Pancreas (tissue), 10 donors: Measurements from ENCODE around the gene MTREX. TPM values are rescaled to one million over a fixed set of nuclear protein-coding genes. Genes with fewer than 3 reads are reported as not detected.

Source experiments
- ATAC-seq, 4 donors: fragments of 200-7000 bp; cut with Tn5 transposase; one replicate each; pipeline versions ENCODE4 v1.8.0 to v1.9.1; 2020; ENCODE audit warnings: mild to moderate bottlenecking in 4 of 4, moderate library complexity in 4 of 4
- DNase-seq, 6 donors: peaks; one replicate each; pipeline ENCODE4 v3.0.0-alpha.2; 2020
- FAIRE-seq: peaks from 2 replicates; lab custom pipeline; 2012; peaks lifted over from hg19 to GRCh38; lab: Jason Lieb, UNC
- H3K27ac ChIP-seq, 4 donors: fragments of 200-600 bp; sonication (generic); 1 replicate in 3 of 4; 2 replicates in 1 of 4; pipeline versions ENCODE4 v1.5.0 to v1.8.0; 2020
- H3K27me3 ChIP-seq, 4 donors: fragments of 200-600 bp; one replicate each; pipeline ENCODE4 v1.8.0; 2021
- H3K36me3 ChIP-seq, 3 donors: fragments of 200-600 bp; sonication (generic) in 1 of 3; one replicate each; pipeline versions ENCODE4 v1.5.0 to v1.8.0; 2020 to 2021
- H3K4me1 ChIP-seq, 3 donors: fragments of 200-600 bp; one replicate each; pipeline ENCODE4 v1.8.0; 2021
- H3K4me3 ChIP-seq, 4 donors: fragments of 200-600 bp; sonication (generic) in 2 of 4; one replicate each; pipeline versions ENCODE4 v1.5.0 to v1.8.0; 2020 to 2021
- H3K9me3 ChIP-seq, 4 donors: fragments of 200-600 bp; one replicate each; pipeline ENCODE4 v1.8.0; 2021
- CTCF ChIP-seq, 4 donors: fragments of 200-600 bp; sonication (generic) in 3 of 4; IDR thresholded peaks; one replicate each; pipeline versions ENCODE4 v1.5.0 to v1.8.0; 2021; ENCODE audit warnings: antibody characterized with exemption in 4 of 4
- WGBS, 2 donors: extraction: QIAGEN DNeasy Blood & Tissue Kit; methylation state at CpG; one replicate each; pipeline ENCODE4 v1.1.7; 2013; 5-methylcytosine and 5-hydroxymethylcytosine counted together
- intact Hi-C, 3 donors: fragments of 100-400 bp; cut with DNase I; formaldehyde crosslinking; loops; one replicate each; pipeline versions ENCODE4 v1.11.1 to v1.14.2; 2022
- polyA plus RNA-seq, 2 donors: library from polyadenylated mRNA; stranded (reverse); fragments of 200-250 nt; gene quantifications; one replicate each; pipeline ENCODE4 v1.2.3, GENCODE V29; 2013
- total RNA-seq, 6 donors: library from RNA; stranded (reverse); fragmentation: NEBNext Ultra II Directional in 4 of 6; extraction: Animal tissue kit (Norgen Biotek cat#: 25700) in 4 of 6; gene quantifications; one replicate each; pipeline versions ENCODE4 v1.2.1 to v1.2.4, GENCODE V29; 2021 to 2023
- donor health status: healthy with polysubstance abuse.
- donor health status: DM: no; HTN: no; CAD: no; lungs with moderate emphysema.
- donor health status: DM: no; HTN: no; CAD: no.
- donor health status: control.
- donor health status: control.
- donor health status: Bipolar disorder and iron deficiency.
- donor health status: DM: yes; HTN: yes; CAD: no.
- donor health status: DM: no; HTN: no; CAD: no.
- donor health status: DM: no; HTN: no; CAD: no.
- donor health status: DM: yes; HTN: yes; CAD: no.

MTREX gene
- total and polyA plus RNA-seq, 8 donors, result 13.1 to 36.0 (median 30.7) TPM

DNA sequence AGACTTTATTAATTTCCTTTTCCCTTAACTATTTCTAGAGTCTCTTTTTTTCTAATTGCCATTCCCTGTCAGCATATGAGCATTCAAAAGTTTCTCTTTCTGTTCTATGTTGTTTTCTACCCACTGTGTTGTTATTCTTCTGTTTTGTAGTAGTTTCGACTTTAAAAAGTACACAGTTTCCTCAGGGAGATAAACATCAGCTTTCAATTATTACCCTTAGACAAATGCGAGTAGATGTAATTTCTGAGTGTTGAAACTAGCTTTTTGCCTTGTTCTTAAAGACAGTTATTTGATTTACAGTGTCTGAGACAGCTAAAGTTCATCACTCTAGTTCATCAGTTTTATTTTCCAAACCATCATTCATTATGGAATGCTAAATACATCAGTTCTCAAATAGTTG, 19.5 kb downstream of the MTREX start:
- ATAC-seq, result no peak
- Histone ChIP-seq H3K36me3 (peaks cover 0 to 12% (median 0%) of the 10 kb centered on the region in 3 donors), H3K27me3 (no peaks in the 10 kb centered on the region), H3K27ac (no peak overlapping the region), H3K9me3 (no peaks in the 10 kb centered on the region), H3K4me3 (no peak overlapping the region), H3K4me1 (no peaks in the 10 kb centered on the region)
- WGBS, 2 donors, result 61 to 73% methylated on average over 2 of the region's 2 CpGs
- no peak for FAIRE-seq
- DNase-seq, result no peak
- intact Hi-C loops, result no loop called here
- TF ChIP-seq CTCF (IDR thresholded peaks at IDR 0.05), result no peak

DNA sequence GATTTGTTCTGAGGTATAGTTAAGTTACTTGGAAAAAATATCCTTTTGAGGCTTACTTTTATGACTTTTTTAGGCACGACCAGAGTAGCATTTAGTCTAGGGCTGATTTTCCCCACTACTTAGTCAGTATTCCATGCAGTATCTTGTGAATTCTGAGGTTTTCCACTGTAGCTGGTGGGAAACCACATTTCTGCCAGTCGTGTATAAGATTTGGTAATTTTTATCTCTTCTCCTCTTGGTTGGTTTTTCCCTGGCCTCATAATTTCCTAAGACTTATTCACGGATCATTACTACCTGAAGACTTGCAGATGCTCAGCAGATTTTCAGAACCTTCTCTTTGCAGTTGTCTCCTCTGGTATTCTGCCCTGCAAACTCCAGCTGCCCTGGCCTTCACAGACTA, 23.5 kb downstream of the MTREX start:
- Histone ChIP-seq H3K27ac (no peak overlapping the region), H3K9me3 (no peaks in the 10 kb centered on the region), H3K4me3 (no peak overlapping the region), H3K27me3 (no peaks in the 10 kb centered on the region), H3K4me1 (no peaks in the 10 kb centered on the region), H3K36me3 (peaks cover 0 to 16% (median 0%) of the 10 kb centered on the region in 3 donors)
- FAIRE-seq (no peak), ATAC-seq (no peak), DNase-seq (no peak)
- no peak for TF ChIP-seq CTCF (IDR thresholded peaks at IDR 0.05)
- 83 to 85% methylated on average over 3 of the region's 3 CpGs for WGBS, 2 donors
- intact Hi-C loops, result no loop called here

- no peak for DNase-seq
- no peak for FAIRE-seq
- TF ChIP-seq CTCF (IDR thresholded peaks at IDR 0.05), result no peak
- 63 to 68% methylated on average over 1 of the region's 1 CpG for WGBS, 2 donors
- Histone ChIP-seq H3K27me3 (no peaks in the 10 kb centered on the region), H3K4me1 (no peaks in the 10 kb centered on the region), H3K9me3 (no peaks in the 10 kb centered on the region), H3K36me3 (peaks cover 0 to 8% (median 0%) of the 10 kb centered on the region in 3 donors), H3K27ac (no peak overlapping the region), H3K4me3 (no peak overlapping the region)
- intact Hi-C loops, result no loop called here
- no peak for ATAC-seq
Measured at GRCh38 chr5:55333017-55333416, 25.2 kb downstream of the MTREX start.

DNA sequence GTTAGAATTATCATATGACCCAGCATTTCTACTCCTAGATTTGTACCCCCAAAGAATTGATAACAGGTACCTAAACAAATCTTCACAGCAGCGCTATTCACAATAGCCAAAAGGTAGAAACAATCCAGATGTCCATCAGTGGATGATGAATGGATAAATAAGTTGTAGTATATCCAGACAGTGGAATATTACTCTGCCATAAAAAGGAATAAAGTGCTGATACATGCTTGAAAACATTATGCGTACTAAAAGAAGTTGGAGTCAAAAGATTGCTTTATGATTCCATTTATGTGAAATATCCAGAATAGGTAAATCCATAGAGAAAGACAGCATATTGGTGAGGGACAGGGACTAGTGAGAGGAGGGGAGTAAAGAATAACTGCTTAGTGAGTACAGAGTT, 26.0 kb downstream of the MTREX start:
- Histone ChIP-seq H3K36me3 (peaks cover 0 to 6% (median 0%) of the 10 kb centered on the region in 3 donors), H3K4me1 (no peaks in the 10 kb centered on the region), H3K9me3 (no peaks in the 10 kb centered on the region), H3K27ac (no peak overlapping the region), H3K4me3 (no peak overlapping the region), H3K27me3 (no peaks in the 10 kb centered on the region)
- no peak for ATAC-seq
- WGBS, 2 donors, result 96 to 98% methylated on average over 2 of the region's 2 CpGs
- no peak for DNase-seq
- no peak for FAIRE-seq
- intact Hi-C loops, result no loop called here
- TF ChIP-seq CTCF (IDR thresholded peaks at IDR 0.05), result no peak

DNA sequence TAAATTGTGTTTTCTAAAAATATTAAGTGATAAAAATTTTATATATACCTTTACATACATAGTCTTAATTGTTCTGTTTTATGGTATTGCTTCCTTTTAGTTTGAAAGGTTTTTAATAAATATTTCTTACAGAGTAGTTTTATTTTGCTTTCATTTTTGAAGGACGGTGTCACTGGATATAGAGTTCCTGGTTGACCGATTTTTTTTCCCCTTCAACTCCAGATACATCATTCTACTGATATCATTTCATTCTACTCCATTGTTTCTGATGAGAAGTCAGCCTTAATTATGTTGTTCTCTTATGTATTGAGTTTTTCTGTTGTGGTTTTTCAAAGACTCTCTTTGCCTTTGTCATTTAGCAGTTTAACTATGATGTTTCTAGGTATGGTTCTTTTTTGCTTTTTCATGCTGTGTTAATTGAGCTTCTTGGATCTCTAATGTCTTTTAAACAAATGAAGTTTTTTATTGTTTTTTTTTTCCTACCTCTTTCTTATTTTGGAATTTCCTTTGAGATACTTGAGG, 30.4 kb downstream of the MTREX start:
- no peak for DNase-seq
- Histone ChIP-seq H3K36me3 (peaks cover 0 to 5% (median 0%) of the 10 kb centered on the region in 3 donors), H3K27me3 (no peaks in the 10 kb centered on the region), H3K27ac (no peak overlapping the region), H3K4me3 (no peak overlapping the region), H3K4me1 (peaks cover 0 to 3% (median 3%) of the 10 kb centered on the region in 3 donors), H3K9me3 (no peaks in the 10 kb centered on the region)
- 83 to 93% methylated on average over 2 of the region's 2 CpGs for WGBS, 2 donors
- ATAC-seq, result no peak
- peak; percentile 63 for FAIRE-seq
- no peak for TF ChIP-seq CTCF (IDR thresholded peaks at IDR 0.05)
- intact Hi-C loops, result no loop called here
